GM04503 (cell line): ENCODE data around the gene NBPF20.
"Not testable (repeated sequence)": the region's sequence is repeated elsewhere in the genome, so short reads cannot be mapped to it uniquely, and the experiment has no call there.

Experiments
- DNase-seq: peaks from one replicate; pipeline ENCODE4 v3.0.0-alpha.2; 2012; ENCODE audit warnings: low read depth

NBPF20 gene

GRCh38 chr1:145429329-145429728, 3.9 kb upstream of the NBPF20 start:
- DNase-seq: not testable (repeated sequence)

- DNase-seq: peak; percentile 9
Observed at GRCh38 chr1:145424612-145425435, 579 bp downstream of the NBPF20 start.

- not testable (repeated sequence) for DNase-seq
Observed at GRCh38 chr1:145415149-145415548, 10.3 kb downstream of the NBPF20 start.

- not testable (repeated sequence) for DNase-seq
Observed at GRCh38 chr1:145407266-145407665, 18.1 kb downstream of the NBPF20 start.

- not testable (repeated sequence) for DNase-seq
Observed at GRCh38 chr1:145404949-145405348, 20.5 kb downstream of the NBPF20 start.

- not testable (repeated sequence) for DNase-seq
Observed at GRCh38 chr1:145400701-145401100, 24.7 kb downstream of the NBPF20 start.
